GM12872 (cell line): ENCODE results near the gene SREK1.

ENCODE experiments used
- CTCF ChIP-seq: IDR thresholded peaks from 3 replicates; pipeline ENCODE4 v1.5.1; 2011; ENCODE audit warnings: low read depth, mild to moderate bottlenecking, low read length, moderate library complexity; ENCODE audit not compliant: insufficient read depth

Gene SREK1

GRCh38 chr5:66145737-66146136 is 1.6 kb downstream of the SREK1 start:
- TF ChIP-seq CTCF: no peak

- no peak for TF ChIP-seq CTCF
Observed at GRCh38 chr5:66149950-66150349, 5.8 kb downstream of the SREK1 start.

- TF ChIP-seq CTCF: no peak
Observed at GRCh38 chr5:66151030-66151429, 6.9 kb downstream of the SREK1 start.

- no peak for TF ChIP-seq CTCF
Observed at GRCh38 chr5:66151491-66151890, 7.4 kb downstream of the SREK1 start.

- no peak for TF ChIP-seq CTCF
Observed at GRCh38 chr5:66157046-66157445, 12.9 kb downstream of the SREK1 start.

- no peak for TF ChIP-seq CTCF
Observed at GRCh38 chr5:66161356-66161755, 17.3 kb downstream of the SREK1 start.

- no peak for TF ChIP-seq CTCF
Observed at GRCh38 chr5:66164044-66164790, 20.1 kb downstream of the SREK1 start.

GRCh38 chr5:66168226-66168625 is 24.1 kb downstream of the SREK1 start:
- TF ChIP-seq CTCF: no peak
